HG02763 (cell line): ENCODE results near the gene GMDS.

Experiments used
- ATAC-seq: cut with Tn5 transposase; IDR thresholded peaks from one replicate; pipeline ENCODE4 v1.9.1; 2021; ENCODE audit warnings: mild to moderate bottlenecking, moderate library complexity; ENCODE audit not compliant: unreplicated experiment

The GMDS gene

DNA sequence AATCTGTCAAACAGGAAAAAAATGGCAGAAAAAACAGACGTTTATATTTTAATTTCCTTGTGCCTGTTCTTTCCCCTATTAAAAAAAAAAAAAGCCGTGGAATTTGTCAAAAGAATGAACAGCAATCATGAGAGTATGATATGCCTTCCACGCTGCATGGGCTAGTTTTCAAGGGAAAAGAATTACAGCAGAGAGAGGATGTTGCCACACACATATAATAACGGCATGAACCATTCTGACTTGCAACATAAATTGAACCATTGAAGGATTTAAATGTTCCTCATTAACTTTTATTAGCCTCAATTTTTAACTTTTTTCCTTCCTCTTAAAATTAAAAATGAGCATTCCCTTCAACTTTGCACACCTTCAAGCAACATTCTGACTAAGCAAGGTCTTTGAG, 333.9 kb downstream of the GMDS start:
- no peak for ATAC-seq

DNA sequence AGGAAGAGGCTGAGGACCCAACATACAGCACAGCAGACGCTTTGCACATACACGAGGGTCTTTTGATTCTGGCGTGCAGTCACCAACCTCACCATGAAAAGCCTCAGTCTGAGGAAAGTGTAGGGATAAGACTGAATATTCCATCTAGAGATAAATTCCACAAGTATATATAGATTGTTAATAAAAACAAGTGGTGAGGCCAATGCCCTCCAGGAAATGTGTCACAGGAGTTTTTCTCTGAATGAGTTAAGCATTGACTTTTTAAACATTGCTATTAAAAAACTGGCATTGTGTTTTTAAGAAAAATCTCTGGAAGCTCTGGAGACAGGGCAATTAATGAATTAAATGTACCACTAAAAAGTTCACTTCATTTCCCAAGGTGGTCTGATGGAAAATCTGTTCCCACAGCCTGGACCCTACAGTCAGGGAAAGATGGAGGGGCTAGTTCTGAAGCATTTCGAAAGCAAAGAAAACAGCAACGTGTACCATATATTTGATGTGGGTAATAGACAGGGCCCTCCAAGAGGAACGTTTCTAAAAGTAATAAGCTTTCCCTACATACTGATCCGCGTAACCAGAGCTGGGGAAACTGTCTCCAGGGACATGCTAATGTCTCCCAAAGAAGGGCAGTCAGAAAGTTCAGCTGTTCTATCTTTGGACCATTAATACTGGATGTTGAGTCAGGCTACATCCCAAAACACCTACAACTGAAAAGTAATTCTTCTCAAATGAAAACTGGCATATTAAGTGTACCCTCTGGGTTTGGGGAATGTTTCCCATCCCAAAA, 334.6 kb downstream of the GMDS start:
- ATAC-seq, result no peak

DNA sequence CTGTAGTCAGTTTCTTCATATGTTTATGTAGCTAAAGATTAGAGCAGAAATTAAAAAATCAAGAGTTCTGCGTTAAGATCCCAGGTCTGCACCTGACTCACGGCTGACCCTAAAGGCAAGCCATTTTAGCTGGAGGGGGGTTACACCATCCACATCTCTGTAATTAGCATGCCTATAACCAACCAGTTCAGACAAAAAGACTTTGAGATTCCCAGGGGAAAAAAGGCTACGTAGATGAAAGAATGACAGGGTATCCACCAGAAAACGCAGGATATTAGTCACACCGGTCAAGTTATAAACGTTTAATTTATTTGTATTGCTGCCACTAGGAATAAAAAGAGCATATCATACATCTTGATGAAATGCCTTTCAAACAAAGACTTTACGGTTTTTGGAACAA, 336.6 kb downstream of the GMDS start:
- ATAC-seq, result no peak

DNA sequence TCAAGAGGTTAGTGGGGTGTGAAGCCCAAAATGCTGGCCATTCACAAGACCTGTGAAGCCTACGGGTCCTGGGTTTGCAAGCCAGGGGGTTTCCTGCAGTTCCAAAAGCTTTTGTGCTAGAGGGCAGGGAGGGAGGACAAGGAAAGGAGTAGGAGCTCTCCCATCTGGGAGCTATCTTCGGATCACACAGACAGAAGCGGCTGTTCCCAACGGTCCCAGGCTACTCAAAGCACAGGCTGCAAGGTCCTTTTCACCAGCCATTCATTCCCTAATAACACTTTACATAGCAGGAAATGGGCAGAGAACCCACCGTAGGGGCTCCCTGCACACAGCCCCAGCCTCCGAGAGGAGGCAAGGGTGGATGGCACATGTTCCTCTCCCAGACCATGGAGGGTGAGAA, 338.8 kb downstream of the GMDS start:
- ATAC-seq, result no peak

DNA sequence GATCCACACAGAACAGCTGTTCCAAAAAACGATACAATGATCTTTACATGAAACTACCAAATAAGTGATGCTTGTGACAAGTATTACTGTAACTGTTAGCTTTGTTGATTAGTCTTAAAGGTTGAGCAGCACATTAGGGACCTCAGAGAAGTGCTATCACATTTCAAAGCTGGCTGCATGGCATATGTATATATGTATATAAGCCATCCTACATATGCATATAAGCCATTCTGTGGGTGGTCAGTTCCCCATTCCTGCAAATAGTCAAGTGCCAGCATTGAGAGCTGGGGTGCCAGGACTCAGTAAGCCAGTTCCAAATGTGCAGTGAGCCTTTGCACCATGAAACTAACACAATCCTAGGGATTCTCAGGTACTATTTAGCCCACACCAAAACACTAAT, 339.4 kb downstream of the GMDS start:
- no peak for ATAC-seq

DNA sequence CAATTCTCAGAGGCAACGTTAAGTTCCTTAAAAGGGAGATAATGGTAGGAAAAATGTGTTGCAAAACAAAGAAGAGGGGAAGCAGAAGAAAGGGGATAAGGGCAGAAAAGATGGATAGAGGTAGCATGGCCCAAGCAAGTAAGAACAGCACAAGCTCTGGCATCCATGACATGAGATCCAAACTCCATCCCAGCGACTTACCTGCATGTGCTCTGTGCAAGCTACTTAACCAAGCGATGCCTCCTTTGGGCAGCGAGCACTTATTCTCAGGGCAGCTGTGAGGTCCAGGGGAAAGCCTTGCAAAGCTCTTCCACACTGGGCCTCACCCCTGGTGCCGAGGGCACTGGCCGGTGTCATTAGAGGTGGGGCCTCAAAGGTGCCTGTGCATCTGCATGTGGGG, 340.5 kb downstream of the GMDS start:
- ATAC-seq, result no peak

DNA sequence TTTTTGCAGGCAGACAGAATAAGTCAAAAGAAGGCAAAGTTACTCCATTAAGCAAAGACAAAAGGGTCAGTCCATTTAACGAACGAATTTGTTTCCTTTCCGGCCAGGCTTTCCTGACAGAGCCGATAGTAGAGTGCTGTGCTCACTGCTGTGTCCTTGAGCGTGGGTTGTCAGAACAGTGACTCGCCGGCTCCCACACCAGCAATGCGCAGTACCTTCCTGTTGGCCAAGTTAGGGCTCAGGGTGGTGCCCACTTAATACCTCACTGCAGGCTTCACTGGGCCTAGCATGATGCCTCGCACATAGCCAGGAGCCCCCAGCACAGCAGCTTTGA, 341.0 kb downstream of the GMDS start:
- no peak for ATAC-seq

DNA sequence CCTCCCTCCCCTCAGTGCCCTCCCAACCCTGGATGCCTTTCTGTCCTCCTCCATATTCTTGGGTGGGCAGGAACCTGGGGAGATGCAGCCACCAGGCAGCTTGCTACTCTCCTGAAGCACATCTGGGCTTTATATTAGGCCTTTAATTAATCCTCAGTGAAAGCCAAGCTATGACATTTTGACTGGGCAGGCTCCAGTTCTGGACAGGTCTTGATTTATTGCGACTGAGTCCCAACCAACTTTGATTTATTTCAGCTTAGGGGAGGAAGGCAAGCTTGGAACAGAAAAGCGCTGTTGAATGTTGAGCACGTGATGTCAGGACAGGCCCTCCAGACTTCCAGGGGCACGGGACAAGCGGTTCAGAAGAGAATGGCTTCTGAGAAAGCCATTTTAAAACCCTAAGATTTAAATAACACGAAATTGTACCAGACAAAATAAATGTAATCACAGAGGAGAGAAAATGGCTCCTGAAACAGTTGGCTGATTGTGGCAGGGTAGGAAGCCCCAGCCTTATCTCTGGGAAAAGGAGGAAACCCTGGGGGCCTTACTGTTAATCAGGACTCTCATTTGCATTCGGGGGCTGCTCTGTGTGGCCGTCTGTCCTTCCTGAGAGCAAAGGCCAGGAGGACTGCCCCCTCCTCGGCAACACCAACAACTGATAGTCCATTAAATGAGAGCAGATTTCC, 341.5 kb downstream of the GMDS start:
- no peak for ATAC-seq

DNA sequence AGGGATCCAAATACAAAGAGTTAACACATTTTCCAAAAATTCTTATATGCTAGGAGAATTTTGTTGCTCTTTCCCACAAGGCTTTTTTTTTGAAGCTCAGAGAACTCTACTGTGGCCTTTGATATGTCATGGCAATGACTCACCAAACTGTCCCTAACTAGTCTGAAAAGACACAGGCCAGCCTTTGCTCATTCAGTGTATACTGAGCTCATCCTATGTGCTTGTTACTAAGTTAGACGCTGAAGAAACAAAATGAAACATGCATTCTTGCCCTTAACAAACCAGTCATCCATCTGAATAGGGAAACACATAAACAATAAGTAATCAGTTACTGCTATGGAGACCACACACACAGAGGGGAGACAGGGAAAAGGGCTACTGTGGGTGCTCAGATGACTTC, 343.8 kb downstream of the GMDS start:
- ATAC-seq, result no peak

DNA sequence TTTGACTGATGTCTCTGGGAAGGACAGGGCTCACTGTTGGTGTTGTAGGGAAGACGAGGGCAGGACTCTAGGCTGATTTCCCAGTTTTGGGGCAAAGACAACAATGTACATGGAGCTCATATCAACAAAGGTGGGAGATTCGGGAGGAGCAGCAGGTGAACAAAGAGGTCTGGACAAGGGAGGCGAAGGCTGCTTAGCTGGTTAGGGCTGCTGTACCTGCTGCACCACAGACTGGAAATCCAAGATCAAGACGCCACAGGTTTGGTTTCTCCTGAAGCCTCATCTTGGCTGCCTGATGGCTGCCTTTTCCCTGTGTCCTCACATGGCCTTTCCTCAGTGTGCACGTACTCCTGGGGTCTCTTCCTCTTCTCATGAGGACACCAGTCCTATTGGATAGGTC, 348.5 kb downstream of the GMDS start:
- ATAC-seq, result no peak

DNA sequence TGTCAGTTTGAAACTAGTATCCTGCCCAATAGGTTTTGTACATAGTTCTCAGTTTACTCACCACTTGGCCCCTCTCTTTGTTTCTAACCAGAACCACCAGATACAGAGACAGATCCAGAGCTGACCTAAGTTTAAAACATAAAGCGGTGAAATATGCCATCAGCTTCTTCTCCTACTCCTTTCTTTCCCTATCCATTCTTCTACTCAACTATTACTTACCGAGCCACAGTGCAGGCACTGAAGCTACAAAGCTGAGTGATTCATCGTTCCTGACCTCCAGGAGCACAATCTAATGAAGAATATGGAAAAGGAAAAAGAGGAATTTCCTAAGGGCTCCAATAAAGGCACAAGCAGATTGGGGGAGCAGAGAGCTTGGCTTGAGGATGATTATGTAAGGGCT, 349.7 kb downstream of the GMDS start:
- ATAC-seq, result no peak

DNA sequence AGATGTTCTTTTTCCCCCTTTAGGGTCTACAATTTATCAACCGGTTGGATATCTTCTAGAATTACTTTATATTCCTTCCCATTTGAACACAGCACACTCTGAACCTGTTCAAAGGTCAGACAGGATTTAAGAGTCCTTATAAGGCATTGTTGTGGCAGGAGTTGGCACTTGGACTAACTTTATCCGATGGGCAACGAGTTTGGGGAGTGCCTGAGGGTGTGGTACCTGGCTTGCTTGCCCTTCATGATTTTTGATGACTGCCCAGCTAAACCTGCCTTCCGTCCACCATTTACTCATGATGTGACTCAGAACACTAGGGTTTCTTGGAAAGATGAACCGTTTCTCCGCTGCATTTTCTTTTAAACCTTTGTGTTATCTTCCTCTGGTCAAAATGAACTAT, 350.5 kb downstream of the GMDS start:
- ATAC-seq, result no peak

DNA sequence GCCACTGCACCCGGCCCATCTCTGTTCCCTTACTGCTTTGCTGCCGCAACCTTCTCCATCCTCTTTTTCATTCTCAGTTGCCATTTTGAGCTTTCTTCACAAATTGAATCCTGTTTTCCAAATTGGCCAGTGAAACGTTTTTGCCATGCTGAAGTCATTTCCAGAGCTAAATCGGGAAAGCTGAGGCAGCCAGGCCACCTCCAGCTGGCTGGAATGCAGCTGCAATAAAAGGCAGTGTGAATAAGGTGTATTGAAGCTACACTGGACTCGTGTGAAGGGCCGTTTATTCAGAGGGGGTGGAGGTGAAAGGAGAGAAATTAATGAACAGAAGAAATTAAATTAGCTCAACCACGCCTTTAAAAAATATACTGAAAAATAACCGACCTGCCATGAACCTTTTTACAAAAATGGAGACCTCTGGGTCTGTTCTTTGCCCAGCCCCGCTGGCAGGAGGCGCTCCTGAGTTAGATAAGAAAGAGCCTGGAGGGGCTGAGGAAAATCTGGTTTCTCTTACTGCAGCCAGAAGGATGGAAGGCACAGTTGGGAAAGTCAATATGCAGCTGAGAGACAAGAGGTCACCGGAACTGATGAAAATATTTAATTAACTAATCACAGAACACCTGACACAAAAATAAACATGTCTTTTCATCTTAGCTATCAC, 351.8 kb downstream of the GMDS start:
- no peak for ATAC-seq

DNA sequence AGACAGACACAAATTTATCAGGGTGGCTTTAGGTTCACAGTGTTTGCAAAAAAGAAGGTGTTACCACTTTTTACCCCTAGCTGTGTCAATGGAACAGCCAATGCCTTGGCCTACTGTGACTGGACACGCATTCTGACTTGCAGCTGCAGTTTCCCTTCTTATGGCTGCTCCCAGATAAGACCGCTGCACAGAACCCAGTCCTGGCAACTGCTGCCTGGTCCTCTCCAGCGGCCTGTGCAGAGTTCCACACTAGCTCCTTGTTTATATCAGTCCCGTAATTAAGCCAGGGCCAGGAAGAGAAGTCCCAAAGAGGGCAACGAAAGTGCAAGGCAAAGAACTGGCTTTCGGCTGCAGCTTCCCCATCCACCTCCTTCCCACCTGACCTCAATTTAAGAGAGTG, 352.7 kb downstream of the GMDS start:
- ATAC-seq, result no peak

DNA sequence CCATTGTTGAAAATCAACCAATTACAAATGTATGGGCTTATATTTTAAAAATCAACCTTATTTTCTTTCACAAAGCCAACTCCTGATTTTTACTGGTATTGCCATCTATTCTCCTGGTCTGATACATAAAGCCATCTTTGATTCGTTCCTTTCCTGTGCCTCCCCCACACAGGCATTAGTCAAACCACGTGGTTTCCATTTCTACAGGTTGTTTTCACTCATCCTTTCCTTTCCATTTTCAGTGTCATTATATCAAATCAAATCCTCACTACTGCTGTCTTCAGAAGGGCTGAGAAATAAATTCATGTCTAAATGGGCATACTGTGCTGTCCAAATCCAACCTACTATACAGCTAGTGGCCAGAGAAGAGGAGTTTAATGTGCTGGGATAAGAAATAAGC, 354.4 kb downstream of the GMDS start:
- ATAC-seq, result no peak

DNA sequence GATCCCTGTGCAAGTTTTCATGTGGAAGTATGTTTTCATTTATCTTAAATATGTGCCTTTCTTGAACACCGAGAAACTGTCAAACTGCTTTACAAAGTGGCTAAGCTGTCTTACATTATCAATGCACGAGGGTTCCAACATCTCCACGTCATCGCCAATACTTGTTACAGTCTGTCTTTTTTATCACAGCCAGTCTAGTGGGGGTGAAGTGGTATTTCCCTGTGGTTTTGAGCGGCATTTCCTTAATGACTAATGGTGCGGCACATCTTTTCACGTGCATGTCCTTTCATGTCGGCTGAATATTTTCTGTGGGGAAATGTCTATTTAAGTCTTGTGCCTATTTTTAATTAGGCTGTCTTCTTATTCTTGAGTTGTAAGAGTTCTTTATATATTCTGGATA, 355.3 kb downstream of the GMDS start:
- no peak for ATAC-seq

DNA sequence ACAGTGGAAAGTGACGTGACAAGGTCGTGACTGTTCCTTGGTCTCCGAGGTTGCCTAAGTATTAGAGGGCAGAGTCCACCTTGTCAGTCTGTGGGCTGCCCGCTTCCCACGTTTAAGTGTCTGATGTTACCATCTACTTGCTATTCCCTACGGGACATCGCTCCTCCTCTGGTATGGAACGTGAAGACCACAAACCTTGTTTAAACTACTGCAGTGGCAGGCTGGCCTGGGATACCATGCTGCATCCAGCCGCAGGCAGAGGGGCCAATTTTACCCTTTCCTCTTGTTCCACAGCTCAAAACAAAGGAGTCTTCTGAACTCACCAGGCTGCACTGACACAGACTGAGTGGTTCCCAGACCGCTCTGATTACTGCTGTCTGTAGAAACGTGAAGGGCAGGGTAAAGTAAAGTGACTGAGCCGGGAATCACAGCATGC, 359.8 kb downstream of the GMDS start:
- no peak for ATAC-seq

DNA sequence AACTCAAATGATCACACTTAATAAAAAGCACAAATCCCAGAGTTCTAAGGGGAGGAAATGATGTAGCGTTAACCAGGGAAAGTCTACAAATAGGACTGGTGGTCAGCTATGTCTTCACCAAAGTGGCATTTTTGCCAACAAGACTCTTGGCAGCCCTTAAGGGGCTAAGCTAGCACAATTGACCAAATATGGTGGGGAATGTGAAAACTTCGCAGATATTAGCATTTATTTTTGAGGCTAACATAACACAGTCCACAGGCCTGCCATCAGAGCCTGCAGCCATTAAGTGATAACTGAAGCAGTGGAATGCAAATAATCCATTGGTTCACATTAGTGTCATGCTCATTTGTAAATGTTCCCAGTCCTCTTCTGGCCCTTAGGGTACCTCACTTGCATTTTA, 361.1 kb downstream of the GMDS start:
- ATAC-seq, result no peak

DNA sequence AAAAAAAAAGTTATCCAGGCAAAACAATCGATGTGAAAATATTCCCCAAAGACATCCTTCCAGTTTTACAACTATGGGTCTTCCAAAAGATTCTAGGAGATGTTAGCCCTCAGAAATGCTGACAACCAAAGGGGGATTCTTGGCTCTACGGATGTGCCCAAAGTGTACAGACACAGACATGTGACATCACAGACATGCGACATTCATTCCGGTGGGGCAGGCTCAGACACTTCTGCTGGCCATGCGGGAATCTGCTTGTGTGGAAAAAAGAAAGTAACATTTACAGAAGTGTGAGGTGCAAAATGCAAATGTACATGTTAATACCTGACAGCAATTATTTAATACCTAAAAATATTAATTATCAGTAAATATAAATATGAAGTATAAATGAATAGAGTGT, 367.1 kb downstream of the GMDS start:
- no peak for ATAC-seq

DNA sequence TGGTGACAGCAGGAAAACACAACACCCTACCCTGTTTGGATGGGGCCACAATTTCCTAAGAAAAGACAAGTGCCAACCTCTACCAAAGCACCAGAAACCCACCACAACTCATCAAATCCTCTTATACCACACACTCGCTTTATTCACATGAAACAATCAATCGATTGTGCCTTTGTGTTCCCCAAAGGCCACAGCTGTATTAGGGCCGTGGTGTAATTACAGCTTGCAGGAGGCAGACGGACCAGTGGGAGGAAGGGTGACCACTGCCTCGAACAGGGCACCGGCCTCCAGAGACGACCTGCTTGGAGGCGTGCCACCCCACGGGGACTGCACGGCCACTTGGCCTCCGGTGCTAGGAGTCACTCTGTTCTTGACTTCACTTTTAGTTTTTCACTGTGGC, 371.6 kb downstream of the GMDS start:
- no peak for ATAC-seq

DNA sequence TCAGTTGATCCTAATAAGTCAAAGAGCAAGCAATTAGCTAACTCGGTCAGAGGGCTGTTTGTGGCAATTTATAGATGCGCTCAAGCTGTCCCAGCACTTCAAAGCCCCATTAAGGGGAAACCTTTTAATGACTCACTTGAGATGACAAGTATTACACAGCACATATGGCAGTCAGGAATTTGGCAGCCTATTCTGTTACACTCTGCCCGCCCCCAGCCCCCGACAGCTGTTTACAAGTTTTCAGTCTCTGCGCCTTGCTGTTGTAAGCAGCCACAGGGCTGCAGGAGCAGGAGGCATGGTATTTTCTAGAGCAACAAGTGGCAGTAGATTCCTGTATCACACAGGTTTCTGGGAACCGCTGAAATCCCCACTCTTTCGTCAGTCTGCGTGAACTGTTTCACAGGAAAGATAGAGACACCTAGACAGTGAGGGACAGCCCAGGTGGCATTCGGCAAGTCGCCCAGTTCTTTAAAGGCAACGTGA, 372.7 kb downstream of the GMDS start:
- ATAC-seq, result no peak

DNA sequence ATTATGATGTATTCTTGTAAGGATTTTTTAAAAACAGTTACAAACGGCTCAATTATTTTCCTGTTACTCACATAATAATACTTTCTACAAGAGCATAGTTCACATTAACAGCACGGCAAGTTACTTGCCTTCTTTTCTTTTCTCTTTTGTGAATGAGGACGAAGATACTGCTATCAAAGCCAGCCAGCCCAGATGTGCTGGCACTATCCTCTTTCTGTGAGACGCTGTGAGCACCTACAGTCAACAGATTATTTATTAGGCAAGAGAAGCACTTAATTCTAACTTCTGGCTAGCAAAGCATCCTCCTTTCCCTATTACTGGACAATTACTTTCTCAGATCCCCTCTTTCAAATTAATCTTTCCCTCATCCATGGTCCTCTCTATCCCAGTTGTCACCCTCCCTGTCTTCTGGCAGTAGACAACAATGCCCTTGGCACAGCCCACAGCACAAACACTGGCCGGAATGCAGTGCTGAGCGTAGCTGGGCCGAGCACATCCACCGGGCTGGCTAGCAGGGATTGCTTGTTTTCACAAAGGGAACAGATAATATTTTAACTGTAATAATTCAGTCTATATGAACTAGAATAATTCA, 373.6 kb downstream of the GMDS start:
- ATAC-seq, result no peak
